ENCODE data around the gene PEA15.

PEA15 gene

DNA sequence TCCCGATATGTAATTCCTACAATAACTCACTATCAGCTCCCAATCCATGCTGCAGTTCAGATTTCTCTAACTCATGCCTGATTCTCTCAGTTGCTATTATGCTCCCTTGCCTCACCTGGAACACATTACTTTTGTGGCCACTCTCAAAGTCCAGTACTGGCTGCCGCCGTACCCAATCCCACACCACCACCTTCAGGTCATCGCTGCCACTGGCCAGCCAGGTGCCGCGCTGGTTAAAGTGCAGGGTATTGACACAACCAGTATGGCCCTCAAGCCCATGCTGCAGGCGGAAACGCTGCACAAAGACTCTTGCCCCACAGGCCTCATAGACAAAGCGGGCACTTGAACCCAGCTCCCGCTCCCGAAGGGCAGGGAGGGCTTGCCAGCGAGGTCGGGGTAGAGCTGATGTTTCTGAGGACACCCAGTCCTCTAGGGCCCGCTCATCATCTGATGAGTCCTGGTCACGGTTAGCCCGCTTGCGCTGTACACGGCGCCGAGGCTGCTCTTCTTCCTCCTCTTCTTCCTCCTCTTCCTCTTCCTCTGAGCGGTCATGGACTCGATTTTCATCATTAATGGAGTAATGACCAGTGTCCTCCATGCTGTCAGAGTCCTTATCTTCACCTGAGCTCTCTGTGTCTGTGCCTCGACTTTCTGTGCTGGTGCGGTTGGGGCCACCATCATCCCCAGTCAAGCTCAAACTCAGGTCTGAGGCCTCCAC, 34.6 kb downstream of the PEA15 start:
- DNase-seq (ENCODE audit: low read depth in 2 of 2) = no peak

GRCh38 chr1:160243767-160244166, 38.6 kb downstream of the PEA15 start:
- DNase-seq (ENCODE audit: low read depth in 2 of 2) = no peak

- DNase-seq (ENCODE audit: low read depth in 2 of 2) = no peak
Measured at GRCh38 chr1:160244209-160244608, 39.0 kb downstream of the PEA15 start.

DNA sequence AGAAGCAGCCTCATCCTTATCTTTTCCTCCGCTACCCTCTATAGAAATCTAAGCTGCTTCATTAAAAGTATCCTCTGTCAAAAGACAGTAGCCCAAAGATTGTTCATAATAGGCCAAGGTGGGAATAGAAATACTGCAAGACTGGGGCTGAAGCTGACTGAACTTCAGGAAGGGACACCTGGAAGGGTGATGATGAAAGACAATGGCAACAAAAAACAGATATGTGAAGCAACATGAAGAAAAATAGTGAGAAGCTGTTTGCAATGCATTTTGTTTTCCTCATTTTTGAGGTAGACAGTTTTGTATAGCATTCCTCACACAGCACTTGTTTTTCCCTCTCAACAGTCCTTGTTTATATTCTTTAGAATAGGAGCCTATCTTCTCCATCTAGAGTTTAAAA, 40.2 kb downstream of the PEA15 start:
- DNase-seq (ENCODE audit: low read depth in 2 of 2) = no peak

DNA sequence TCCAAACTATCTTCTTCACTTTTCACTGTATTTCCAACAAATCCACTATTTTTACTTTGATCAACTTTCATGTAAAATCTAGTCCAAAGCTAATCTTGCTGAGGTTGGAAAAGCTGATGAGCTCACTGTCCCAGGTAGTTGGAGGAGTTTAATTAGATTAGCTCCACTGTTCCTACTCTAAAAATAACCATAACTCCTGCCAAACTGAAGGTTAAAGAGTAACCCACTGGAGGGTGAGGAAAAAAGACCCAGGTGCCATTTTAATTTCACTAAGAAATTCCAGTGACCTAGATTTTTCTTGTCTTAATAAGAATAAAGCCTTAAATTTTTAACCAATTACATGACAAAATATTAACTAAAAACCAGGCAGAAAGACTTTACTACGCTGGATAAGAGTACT, 41.9 kb downstream of the PEA15 start:
- no peak for DNase-seq (ENCODE audit: low read depth in 2 of 2)

- DNase-seq (ENCODE audit: low read depth in 2 of 2) = no peak
Measured at GRCh38 chr1:160251011-160251410, 45.8 kb downstream of the PEA15 start.

DNA sequence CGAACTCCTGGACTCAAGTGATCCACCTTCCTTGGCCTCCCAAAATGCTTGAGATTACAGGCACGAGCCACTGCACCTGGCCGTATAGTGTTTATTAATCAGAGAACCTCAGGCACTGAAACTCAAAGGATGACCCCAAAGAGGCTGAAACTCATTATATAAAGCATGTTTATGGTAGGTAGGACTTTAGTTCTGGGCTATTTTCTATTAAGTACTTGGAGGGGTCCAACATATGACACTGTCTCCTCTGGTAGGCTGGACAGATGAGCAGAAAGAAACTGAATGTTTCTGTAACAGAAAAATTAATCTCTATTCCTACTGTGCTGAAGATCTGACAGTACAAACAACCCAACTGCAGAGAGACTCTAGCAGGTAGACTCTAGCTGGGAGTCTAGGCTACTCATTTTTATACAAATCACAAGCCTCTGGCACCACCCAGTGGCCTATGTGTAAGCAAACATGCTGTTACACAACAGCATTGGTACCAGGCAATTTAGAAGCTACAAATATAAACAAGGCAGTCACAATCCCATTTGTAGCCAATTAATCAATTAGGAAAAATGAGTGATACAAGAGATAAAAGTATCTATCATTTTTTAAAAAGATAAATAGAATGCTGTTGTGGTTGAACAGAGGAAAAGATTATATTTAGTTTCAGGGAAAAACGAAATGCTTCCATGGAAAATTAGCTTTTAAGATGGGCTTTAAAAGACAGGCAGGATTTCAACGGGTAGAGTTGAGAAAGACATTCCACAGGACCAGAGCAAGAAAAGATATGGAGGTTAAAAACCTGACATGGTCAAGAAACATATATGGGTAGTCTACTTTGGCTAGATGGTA, 46.7 kb downstream of the PEA15 start:
- DNase-seq (ENCODE audit: low read depth in 2 of 2) = peak; percentile 40

GRCh38 chr1:160255781-160256300, 50.7 kb downstream of the PEA15 start:
- DNase-seq (ENCODE audit: low read depth in 2 of 2) = no peak

- DNase-seq (ENCODE audit: low read depth in 2 of 2) = peak; percentile 76 to 77
Measured at GRCh38 chr1:160256396-160257046, 51.3 kb downstream of the PEA15 start.

DNA sequence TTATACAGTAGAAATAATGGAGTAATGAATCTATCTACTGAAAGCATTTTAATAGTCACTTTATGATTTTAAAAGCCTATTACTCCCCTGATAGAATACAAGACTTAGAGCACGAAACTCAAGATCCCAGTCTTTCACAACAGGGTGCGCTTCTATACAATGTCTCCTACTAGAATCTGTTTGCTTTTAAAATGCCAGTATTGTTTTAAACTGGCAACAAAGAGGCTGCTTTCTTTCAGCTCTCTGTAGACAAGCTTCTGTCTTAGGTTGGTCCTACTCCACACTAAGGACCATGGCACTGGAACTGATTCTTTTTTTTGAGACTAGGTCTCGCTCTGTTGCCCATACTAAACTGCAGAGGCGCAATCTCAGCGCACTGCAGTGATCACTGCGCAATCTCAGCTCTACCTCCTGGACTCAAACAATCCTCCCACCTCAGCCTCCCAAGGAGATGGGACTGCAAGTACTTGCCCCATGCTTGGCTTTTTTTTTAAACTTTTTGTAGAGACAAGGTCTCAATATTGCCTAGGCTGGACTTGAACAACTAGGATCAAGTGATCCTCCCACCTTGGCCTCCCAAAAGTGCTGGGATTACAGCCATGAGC, 52.3 kb downstream of the PEA15 start:
- DNase-seq (ENCODE audit: low read depth in 2 of 2) = no peak

DNA sequence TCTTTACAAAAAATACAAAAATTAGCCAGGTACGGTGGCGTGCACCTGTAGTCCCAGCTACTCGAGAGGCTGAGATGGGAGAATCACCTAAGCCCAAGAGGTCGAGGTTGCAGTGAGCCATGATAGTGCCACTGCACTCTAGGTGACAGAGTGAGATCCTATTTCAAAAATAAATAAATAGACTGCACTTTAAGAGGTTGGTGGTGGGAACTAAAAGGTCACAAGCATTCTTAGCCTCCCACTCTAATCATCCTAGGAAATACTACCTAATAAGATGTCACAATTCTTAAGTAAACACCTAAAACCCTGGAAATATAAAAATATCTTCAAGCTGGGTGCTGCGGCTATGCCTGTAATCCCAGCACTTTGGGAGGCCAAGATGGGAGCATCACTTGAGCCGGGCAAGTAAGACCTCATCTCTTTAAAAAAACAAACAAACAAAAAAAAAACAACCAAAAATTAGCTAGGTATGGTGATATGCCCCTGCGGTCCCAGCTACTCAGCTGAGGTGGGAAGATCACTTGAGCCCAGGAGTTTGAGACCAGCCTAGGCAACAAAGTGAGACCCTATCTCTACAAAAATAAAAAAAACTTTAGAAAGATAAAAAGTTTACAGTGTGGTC, 53.1 kb downstream of the PEA15 start:
- DNase-seq (ENCODE audit: low read depth in 2 of 2) = no peak

GRCh38 chr1:160260406-160261382, 55.5 kb downstream of the PEA15 start:
- peak; percentile 54 to 56 for DNase-seq (ENCODE audit: low read depth in 2 of 2)

DNA sequence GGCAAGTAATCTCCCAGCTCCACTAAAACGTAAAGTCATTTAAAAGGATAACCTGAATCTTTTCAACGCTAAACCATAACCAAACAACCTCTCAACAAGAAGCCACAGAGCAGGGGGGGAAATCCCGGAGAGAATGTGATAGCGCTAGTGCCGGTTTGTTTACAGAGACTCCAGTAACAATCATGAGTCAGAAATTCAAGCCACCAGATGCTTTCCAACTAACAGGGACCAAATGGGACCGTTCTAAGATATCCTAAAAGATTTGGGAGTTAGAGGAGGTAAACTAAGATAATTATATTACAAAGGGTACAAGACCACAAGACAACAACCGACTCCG, 56.3 kb downstream of the PEA15 start:
- DNase-seq (ENCODE audit: low read depth in 2 of 2) = peak in 1 of 2 experiments; percentile 40

- DNase-seq (ENCODE audit: low read depth in 2 of 2) = peak; percentile 94 to 95
Measured at GRCh38 chr1:160261893-160262794, 57.0 kb downstream of the PEA15 start, which contains the start of gene DCAF8. TSS of gene DCAF8 (minus strand) at chr1:160262549. CDS start at chr1:160244008, 18,541 bp downstream.

- no peak for DNase-seq (ENCODE audit: low read depth in 2 of 2)
Measured at GRCh38 chr1:160264795-160265307, 59.7 kb downstream of the PEA15 start.

All from fibroblast of skin of left quadriceps (primary cell).